WTC11 (cell line): Measurements from ENCODE around the gene STK24. TPM values are rescaled to one million over a fixed set of nuclear protein-coding genes. Genes with fewer than 3 reads are reported as not detected.

Source experiments
- ATAC-seq: fragments of 200-7000 bp; cut with Tn5 transposase; 2 replicates; pipeline ENCODE4 v1.10.0; 2021; ENCODE audit warnings: mild to moderate bottlenecking, moderate library complexity
- CTCF ChIA-PET: fragments of 300-600 bp; sonication (Branson Sonifier 250); formaldehyde crosslinking; loops from one replicate; lab custom pipeline; 2021; ENCODE audit warnings: antibody characterized with exemption; lab: Charles Lee
- POLR2A ChIA-PET: fragments of 350-600 bp; sonication (Branson Sonifier 250); formaldehyde crosslinking; loops from one replicate; lab custom pipeline; 2021; ENCODE audit warnings: antibody characterized with exemption; lab: Charles Lee
- DNase-seq: peaks from one replicate; pipeline ENCODE4 v3.0.0; 2021; ENCODE audit warnings: low spot score
- H3K27ac Mint-ChIP-seq: 2 replicates; pipeline ENCODE4 v1.8.0; 2021; ENCODE audit warnings: mixed read lengths
- H3K27me3 Mint-ChIP-seq: 2 replicates; pipeline ENCODE4 v1.8.0; 2021; ENCODE audit warnings: low read depth, mild to moderate bottlenecking, moderate library complexity, mixed read lengths
- H3K36me3 Mint-ChIP-seq: 2 replicates; pipeline ENCODE4 v1.8.0; 2021; ENCODE audit warnings: mixed read lengths
- H3K4me1 Mint-ChIP-seq: 2 replicates; pipeline ENCODE4 v1.8.0; 2022; ENCODE audit warnings: mixed read lengths
- H3K4me3 Mint-ChIP-seq: 2 replicates; pipeline ENCODE4 v1.8.0; 2021; ENCODE audit warnings: mild to moderate bottlenecking, moderate library complexity, mixed read lengths
- H3K9me3 Mint-ChIP-seq: 2 replicates; pipeline ENCODE4 v1.8.0; 2021; ENCODE audit warnings: mixed read lengths
- CREM ChIP-seq: sonication (generic); formaldehyde crosslinking; IDR thresholded peaks from 2 replicates; pipeline ENCODE4 v1.8.1; 2022; ENCODE audit warnings: mild to moderate bottlenecking, missing genetic modification reagents, moderate library complexity
- E2F4 ChIP-seq: sonication (generic); formaldehyde crosslinking; IDR thresholded peaks from 2 replicates; pipeline ENCODE4 v1.8.1; 2022; ENCODE audit warnings: low read depth, mild to moderate bottlenecking, moderate library complexity, missing genetic modification reagents, borderline replicate concordance
- FOXK1 ChIP-seq: sonication (generic); formaldehyde crosslinking; IDR thresholded peaks from 2 replicates; pipeline ENCODE4 v1.8.0; 2022; ENCODE audit warnings: mild to moderate bottlenecking, moderate library complexity, missing genetic modification reagents
- FOXP1 ChIP-seq: sonication (generic); formaldehyde crosslinking; IDR thresholded peaks from 2 replicates; pipeline ENCODE4 v1.8.0; 2022; ENCODE audit warnings: missing genetic modification reagents, mild to moderate bottlenecking, moderate library complexity, borderline replicate concordance
- GRHL2 ChIP-seq: fragments of 250-450 bp; sonication (Bioruptor Pico); IDR thresholded peaks from 2 replicates; pipeline ENCODE4 v1.8.0; 2022; ENCODE audit warnings: mild to moderate bottlenecking, moderate library complexity; ENCODE audit not compliant: insufficient replicate concordance, severe bottlenecking
- GTF2I ChIP-seq: fragments of 250-450 bp; sonication (Bioruptor Pico); conservative IDR thresholded peaks from 2 replicates; pipeline ENCODE4 v1.4.0; 2021; ENCODE audit warnings: mild to moderate bottlenecking
- MYBL2 ChIP-seq: sonication (generic); formaldehyde crosslinking; IDR thresholded peaks from 2 replicates; pipeline ENCODE4 v1.8.1; 2023; ENCODE audit warnings: mild to moderate bottlenecking, moderate library complexity, missing genetic modification reagents
- NFE2L1 ChIP-seq: sonication (generic); formaldehyde crosslinking; IDR thresholded peaks from 2 replicates; pipeline ENCODE4 v1.8.1; 2023; ENCODE audit warnings: missing genetic modification reagents
- OVOL2 ChIP-seq: fragments of 250-450 bp; sonication (Bioruptor Pico); IDR thresholded peaks from 2 replicates; pipeline ENCODE4 v1.9.0; 2021; ENCODE audit warnings: mild to moderate bottlenecking, borderline replicate concordance
- SMAD3 ChIP-seq: sonication (generic); formaldehyde crosslinking; IDR thresholded peaks from 2 replicates; pipeline ENCODE4 v1.8.0; 2022; ENCODE audit warnings: missing genetic modification reagents, mild to moderate bottlenecking, borderline replicate concordance
- TEAD1 ChIP-seq: sonication (generic); formaldehyde crosslinking; IDR thresholded peaks from 2 replicates; pipeline ENCODE4 v1.8.0; 2022; ENCODE audit warnings: mild to moderate bottlenecking, missing genetic modification reagents
- ZNF396 ChIP-seq: fragments of 250-450 bp; sonication (Bioruptor Pico); IDR thresholded peaks from 2 replicates; pipeline ENCODE4 v1.8.0; 2021; ENCODE audit warnings: mild to moderate bottlenecking, moderate library complexity, borderline replicate concordance
- total RNA-seq: library from RNA; stranded (reverse); gene quantifications from 3 replicates; pipeline ENCODE4 v1.2.3, GENCODE V29; 2021
- TF ChIP-seq, protein P1 (sequence below): sonication (generic); formaldehyde crosslinking; IDR thresholded peaks from 2 replicates; pipeline ENCODE4 v1.8.1; 2022; ENCODE audit warnings: missing genetic modification reagents, borderline replicate concordance
- TF ChIP-seq, protein P2 (sequence below): sonication (generic); formaldehyde crosslinking; IDR thresholded peaks from 2 replicates; pipeline ENCODE4 v1.8.0; 2023; ENCODE audit warnings: mild to moderate bottlenecking, missing genetic modification reagents
- TF ChIP-seq, protein P3 (sequence below): sonication (generic); formaldehyde crosslinking; IDR thresholded peaks from 2 replicates; pipeline ENCODE4 v1.8.0; 2022; ENCODE audit warnings: mild to moderate bottlenecking, missing genetic modification reagents
- TF ChIP-seq, protein P4 (sequence below): fragments of 250-450 bp; sonication (Bioruptor Pico); IDR thresholded peaks from 2 replicates; pipeline ENCODE4 v1.8.0; 2021; ENCODE audit warnings: mild to moderate bottlenecking
- TF ChIP-seq, protein P5 (sequence below): sonication (generic); formaldehyde crosslinking; IDR thresholded peaks from 2 replicates; pipeline ENCODE4 v1.8.1; 2023; ENCODE audit warnings: mild to moderate bottlenecking, missing genetic modification reagents, moderate library complexity
- TF ChIP-seq, protein P6 (sequence below): sonication (generic); formaldehyde crosslinking; IDR thresholded peaks from 2 replicates; pipeline ENCODE4 v1.8.1; 2023; ENCODE audit warnings: mild to moderate bottlenecking, missing genetic modification reagents, moderate library complexity

The STK24 gene
- total RNA-seq, 1 experiment from 2014 or later, result 138 TPM

GRCh38 chr13:98429531-98429930, 147.4 kb downstream of the STK24 start (continued):
- TF ChIP-seq, protein P1, sequence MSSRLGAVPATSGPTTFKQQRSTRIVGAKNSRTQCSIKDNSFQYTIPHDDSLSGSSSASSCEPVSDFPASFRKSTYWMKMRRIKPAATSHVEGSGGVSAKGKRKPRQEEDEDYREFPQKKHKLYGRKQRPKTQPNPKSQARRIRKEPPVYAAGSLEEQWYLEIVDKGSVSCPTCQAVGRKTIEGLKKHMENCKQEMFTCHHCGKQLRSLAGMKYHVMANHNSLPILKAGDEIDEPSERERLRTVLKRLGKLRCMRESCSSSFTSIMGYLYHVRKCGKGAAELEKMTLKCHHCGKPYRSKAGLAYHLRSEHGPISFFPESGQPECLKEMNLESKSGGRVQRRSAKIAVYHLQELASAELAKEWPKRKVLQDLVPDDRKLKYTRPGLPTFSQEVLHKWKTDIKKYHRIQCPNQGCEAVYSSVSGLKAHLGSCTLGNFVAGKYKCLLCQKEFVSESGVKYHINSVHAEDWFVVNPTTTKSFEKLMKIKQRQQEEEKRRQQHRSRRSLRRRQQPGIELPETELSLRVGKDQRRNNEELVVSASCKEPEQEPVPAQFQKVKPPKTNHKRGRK (CRISPR knock-in tag), result no peak
- no peak for TF ChIP-seq OVOL2 (CRISPR knock-in tag)
- TF ChIP-seq, all 79 proteins: peak for 0

GRCh38 chr13:98429081-98429480, 147.8 kb downstream of the STK24 start:
- H3K4me1 Mint-ChIP-seq, result peaks cover 6% of the 10 kb centered on the region; the same call in 1 of the 2 replicates
- H3K36me3 Mint-ChIP-seq, result peaks cover 20% of the 10 kb centered on the region
- POLR2A ChIA-PET, result no interaction called here
- TF ChIP-seq NFE2L1 (CRISPR knock-in tag), result no peak
- no peak overlapping the region for H3K27ac Mint-ChIP-seq
- H3K4me3 Mint-ChIP-seq, result no peak overlapping the region
- no peaks in the 10 kb centered on the region for H3K27me3 Mint-ChIP-seq
- CTCF ChIA-PET, result no interaction called here
- H3K9me3 Mint-ChIP-seq, result no peaks in the 10 kb centered on the region
- ATAC-seq (no peak), DNase-seq (no peak)

DNA sequence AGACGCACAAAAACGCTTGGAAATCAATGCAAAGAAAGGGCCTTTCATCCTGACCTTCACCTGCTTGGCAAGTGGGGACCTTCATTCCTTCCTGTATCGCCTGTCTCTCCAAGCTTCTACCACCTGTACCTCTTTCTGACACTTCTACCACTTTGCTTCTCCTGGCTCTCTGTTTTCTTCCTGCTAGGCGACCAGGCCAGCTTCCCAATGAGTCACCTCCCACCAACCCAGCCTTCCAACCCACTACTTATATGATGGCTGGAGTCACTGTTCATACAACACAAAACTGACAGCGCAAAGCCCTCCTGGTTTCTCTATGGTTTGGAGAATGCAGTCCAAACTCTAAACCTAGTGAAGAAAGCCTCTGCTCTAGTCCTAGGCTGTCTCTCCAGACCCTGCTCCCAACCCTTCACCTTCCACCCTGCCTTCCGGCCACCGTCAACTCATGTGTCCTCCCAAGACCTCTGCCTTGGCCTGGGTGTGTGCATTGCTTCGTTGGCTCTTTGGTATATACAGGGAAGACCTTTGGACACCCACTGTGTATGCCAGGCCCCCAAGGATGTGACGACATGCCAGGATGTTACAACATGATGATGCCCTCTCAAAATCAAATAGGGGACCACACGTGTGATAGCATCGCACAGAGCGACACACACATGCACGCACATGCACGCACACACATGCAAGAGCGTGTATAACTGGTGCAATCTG, 148.5 kb downstream of the STK24 start:
- Mint-ChIP-seq H3K27ac (no peak overlapping the region), H3K4me1 (peaks cover 6% of the 10 kb centered on the region; the same call in 1 of the 2 replicates), H3K27me3 (no peaks in the 10 kb centered on the region), H3K9me3 (no peaks in the 10 kb centered on the region), H3K4me3 (no peak overlapping the region), H3K36me3 (peaks cover 21% of the 10 kb centered on the region)
- ATAC-seq (no peak), DNase-seq (no peak)
- TF ChIP-seq SMAD3 (CRISPR knock-in tag), result no peak
- ChIA-PET CTCF (no interaction called here), POLR2A (no interaction called here)

DNA sequence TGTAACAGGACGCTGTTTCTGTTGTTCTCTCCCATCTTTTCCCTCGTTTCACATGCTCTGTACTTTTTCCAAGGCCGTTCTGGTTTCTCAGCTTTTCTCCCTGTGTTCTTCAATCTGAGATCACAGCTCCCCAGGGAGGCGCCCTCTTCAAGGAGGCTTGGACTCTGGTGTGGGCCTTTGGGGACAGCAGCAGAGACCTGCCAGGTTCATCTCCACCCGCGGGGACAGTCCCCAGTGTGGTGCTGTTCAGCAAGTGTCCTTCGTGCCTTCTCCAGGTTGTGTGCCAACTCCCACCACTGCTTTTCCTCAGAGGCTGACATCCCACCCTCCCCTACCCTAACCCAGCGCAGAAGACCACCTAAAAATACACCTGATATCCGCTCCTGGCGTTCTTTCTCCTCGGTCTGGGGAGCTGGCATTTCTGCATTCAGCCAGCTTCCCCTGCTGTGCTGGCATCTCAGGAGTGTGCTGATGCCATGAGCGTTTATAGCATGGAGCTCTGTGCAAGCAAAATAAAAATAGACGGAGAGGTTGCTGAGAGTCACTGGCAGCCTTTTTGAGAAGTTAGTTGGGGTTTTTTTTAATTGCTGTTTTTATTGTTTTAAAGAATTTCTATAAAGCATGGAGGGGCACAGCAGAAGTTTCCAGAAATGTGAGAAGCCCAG, 149.4 kb downstream of the STK24 start:
- ChIA-PET CTCF (interaction anchor here (0.8 kb wide), 1 partner anchor 246 kb away, joined by 3 read pairs; no protein-coding TSS in a partner anchor), POLR2A (interaction anchor here (0.7 kb wide), 1 partner anchor 151 kb away, joined by 4 read pairs; no protein-coding TSS in a partner anchor)
- Mint-ChIP-seq H3K4me3 (no peak overlapping the region), H3K9me3 (no peaks in the 10 kb centered on the region), H3K36me3 (peaks cover 28% of the 10 kb centered on the region), H3K4me1 (peaks cover 6% of the 10 kb centered on the region; the same call in 1 of the 2 replicates), H3K27ac (no peak overlapping the region), H3K27me3 (no peaks in the 10 kb centered on the region)
- DNase-seq, result no peak
- no peak for ATAC-seq
- no peak for TF ChIP-seq SMAD3 (CRISPR knock-in tag)
- no peak for TF ChIP-seq MYBL2 (CRISPR knock-in tag)
- TF ChIP-seq E2F4, result no peak
- TF ChIP-seq, protein P2, sequence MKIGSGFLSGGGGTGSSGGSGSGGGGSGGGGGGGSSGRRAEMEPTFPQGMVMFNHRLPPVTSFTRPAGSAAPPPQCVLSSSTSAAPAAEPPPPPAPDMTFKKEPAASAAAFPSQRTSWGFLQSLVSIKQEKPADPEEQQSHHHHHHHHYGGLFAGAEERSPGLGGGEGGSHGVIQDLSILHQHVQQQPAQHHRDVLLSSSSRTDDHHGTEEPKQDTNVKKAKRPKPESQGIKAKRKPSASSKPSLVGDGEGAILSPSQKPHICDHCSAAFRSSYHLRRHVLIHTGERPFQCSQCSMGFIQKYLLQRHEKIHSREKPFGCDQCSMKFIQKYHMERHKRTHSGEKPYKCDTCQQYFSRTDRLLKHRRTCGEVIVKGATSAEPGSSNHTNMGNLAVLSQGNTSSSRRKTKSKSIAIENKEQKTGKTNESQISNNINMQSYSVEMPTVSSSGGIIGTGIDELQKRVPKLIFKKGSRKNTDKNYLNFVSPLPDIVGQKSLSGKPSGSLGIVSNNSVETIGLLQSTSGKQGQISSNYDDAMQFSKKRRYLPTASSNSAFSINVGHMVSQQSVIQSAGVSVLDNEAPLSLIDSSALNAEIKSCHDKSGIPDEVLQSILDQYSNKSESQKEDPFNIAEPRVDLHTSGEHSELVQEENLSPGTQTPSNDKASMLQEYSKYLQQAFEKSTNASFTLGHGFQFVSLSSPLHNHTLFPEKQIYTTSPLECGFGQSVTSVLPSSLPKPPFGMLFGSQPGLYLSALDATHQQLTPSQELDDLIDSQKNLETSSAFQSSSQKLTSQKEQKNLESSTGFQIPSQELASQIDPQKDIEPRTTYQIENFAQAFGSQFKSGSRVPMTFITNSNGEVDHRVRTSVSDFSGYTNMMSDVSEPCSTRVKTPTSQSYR (CRISPR knock-in tag), result no peak
- TF ChIP-seq FOXP1 (CRISPR knock-in tag), result no peak
- TF ChIP-seq, protein P3, sequence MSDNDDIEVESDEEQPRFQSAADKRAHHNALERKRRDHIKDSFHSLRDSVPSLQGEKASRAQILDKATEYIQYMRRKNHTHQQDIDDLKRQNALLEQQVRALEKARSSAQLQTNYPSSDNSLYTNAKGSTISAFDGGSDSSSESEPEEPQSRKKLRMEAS (CRISPR knock-in tag), result no peak
- TF ChIP-seq FOXK1 (CRISPR knock-in tag), result no peak
- no peak for TF ChIP-seq CREM (CRISPR knock-in tag)
- TF ChIP-seq, protein P4, sequence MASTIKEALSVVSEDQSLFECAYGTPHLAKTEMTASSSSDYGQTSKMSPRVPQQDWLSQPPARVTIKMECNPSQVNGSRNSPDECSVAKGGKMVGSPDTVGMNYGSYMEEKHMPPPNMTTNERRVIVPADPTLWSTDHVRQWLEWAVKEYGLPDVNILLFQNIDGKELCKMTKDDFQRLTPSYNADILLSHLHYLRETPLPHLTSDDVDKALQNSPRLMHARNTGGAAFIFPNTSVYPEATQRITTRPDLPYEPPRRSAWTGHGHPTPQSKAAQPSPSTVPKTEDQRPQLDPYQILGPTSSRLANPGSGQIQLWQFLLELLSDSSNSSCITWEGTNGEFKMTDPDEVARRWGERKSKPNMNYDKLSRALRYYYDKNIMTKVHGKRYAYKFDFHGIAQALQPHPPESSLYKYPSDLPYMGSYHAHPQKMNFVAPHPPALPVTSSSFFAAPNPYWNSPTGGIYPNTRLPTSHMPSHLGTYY, result no peak
- no peak for TF ChIP-seq ZNF396 (CRISPR knock-in tag)
- TF ChIP-seq, protein P5, sequence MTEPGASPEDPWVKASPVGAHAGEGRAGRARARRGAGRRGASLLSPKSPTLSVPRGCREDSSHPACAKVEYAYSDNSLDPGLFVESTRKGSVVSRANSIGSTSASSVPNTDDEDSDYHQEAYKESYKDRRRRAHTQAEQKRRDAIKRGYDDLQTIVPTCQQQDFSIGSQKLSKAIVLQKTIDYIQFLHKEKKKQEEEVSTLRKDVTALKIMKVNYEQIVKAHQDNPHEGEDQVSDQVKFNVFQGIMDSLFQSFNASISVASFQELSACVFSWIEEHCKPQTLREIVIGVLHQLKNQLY (CRISPR knock-in tag), result no peak
- no peak for TF ChIP-seq GRHL2
- TF ChIP-seq, protein P6, sequence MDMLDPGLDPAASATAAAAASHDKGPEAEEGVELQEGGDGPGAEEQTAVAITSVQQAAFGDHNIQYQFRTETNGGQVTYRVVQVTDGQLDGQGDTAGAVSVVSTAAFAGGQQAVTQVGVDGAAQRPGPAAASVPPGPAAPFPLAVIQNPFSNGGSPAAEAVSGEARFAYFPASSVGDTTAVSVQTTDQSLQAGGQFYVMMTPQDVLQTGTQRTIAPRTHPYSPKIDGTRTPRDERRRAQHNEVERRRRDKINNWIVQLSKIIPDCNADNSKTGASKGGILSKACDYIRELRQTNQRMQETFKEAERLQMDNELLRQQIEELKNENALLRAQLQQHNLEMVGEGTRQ (CRISPR knock-in tag), result no peak
- TF ChIP-seq GTF2I (CRISPR knock-in tag), result no peak
- TF ChIP-seq TEAD1 (CRISPR knock-in tag), result no peak
